Spleen (tissue), 11 donors: ENCODE data around the gene UXS1. TPM values are rescaled to one million over a fixed set of nuclear protein-coding genes. Genes with fewer than 3 reads are reported as not detected.
A peak's percentile ranks its signal among the peaks of the same experiment; 100 is the strongest.

Experiments
- DNase-seq: peaks from one replicate; pipeline ENCODE4 v3.0.0-alpha.2; 2020
- H3K27ac ChIP-seq, 8 donors: fragments of 200-600 bp; sonication (generic) in 7 of 8; 1 replicate in 4 of 8; 2 replicates in 4 of 8; pipeline versions ENCODE4 v1.5.0 to v1.8.0; 2016 to 2021; ENCODE audit warnings: inconsistent platforms in 4 of 8, mild to moderate bottlenecking in 4 of 8, moderate library complexity in 1 of 8
- H3K27me3 ChIP-seq, 7 donors: fragments of 200-600 bp; sonication (generic) in 6 of 7; replicated peaks in 1 of 7; 1 replicate in 4 of 7; 2 replicates in 3 of 7; pipeline versions ENCODE4 v1.5.0 to v1.8.0; 2016 to 2021; ENCODE audit warnings: inconsistent platforms in 3 of 7, mild to moderate bottlenecking in 1 of 7
- H3K36me3 ChIP-seq, 6 donors: fragments of 200-600 bp; sonication (generic) in 5 of 6; 1 replicate in 4 of 6; 2 replicates in 2 of 6; pipeline versions ENCODE4 v1.5.0 to v1.8.0; 2016 to 2021; ENCODE audit warnings: inconsistent platforms in 2 of 6
- H3K4me1 ChIP-seq, 6 donors: fragments of 200-600 bp; sonication (generic) in 5 of 6; 1 replicate in 3 of 6; 2 replicates in 3 of 6; pipeline versions ENCODE4 v1.5.0 to v1.8.0; 2016 to 2021; ENCODE audit warnings: inconsistent platforms in 3 of 6
- H3K4me3 ChIP-seq, 8 donors: fragments of 200-600 bp; sonication (generic) in 7 of 8; 1 replicate in 4 of 8; 2 replicates in 4 of 8; pipeline versions ENCODE4 v1.5.0 to v1.8.0; 2016 to 2021; ENCODE audit warnings: inconsistent platforms in 4 of 8, mild to moderate bottlenecking in 4 of 8, moderate library complexity in 2 of 8
- H3K9me3 ChIP-seq, 8 donors: fragments of 200-600 bp; sonication (generic) in 7 of 8; 1 replicate in 4 of 8; 2 replicates in 4 of 8; pipeline versions ENCODE4 v1.5.0 to v1.8.0; 2016 to 2021; ENCODE audit warnings: inconsistent platforms in 4 of 8
- CTCF ChIP-seq, 11 experiments: fragments of 200-600 bp in 7 of 11; fragments of 450-650 bp in 4 of 11; sonication (generic) in 4 of 11; IDR thresholded peaks in 8 of 11; conservative IDR thresholded peaks in 3 of 11; 1 replicate in 7 of 11; 2 replicates in 4 of 11; pipeline versions ENCODE4 v1.4.0 to v1.8.0; 2016 to 2021; ENCODE audit warnings: antibody characterized with exemption in 11 of 11, inconsistent platforms in 4 of 11, mild to moderate bottlenecking in 1 of 11
- POLR2A ChIP-seq, 3 donors: fragments of 450-650 bp; IDR thresholded peaks; one replicate each; pipeline ENCODE4 v1.5.1; 2017; ENCODE audit warnings: antibody characterized with exemption in 3 of 3, mild to moderate bottlenecking in 1 of 3
- POLR2AphosphoS5 ChIP-seq, 3 donors: sonication (generic); formaldehyde crosslinking; IDR thresholded peaks; one replicate each; pipeline ENCODE4 v1.5.1; 2017; ENCODE audit warnings: antibody characterized with exemption in 3 of 3
- WGBS, 5 donors: extraction: QIAGEN DNeasy Blood & Tissue Kit in 3 of 5; methylation state at CpG; one replicate each; pipeline versions ENCODE4 v1.1.5 to v1.1.7; 2013 to 2018; 5-methylcytosine and 5-hydroxymethylcytosine counted together
- intact Hi-C: fragments of 100-400 bp; cut with DNase I; formaldehyde crosslinking; loops from one replicate; pipeline ENCODE4 v1.15.0; 2023; ENCODE audit warnings: low total_unique reads
- polyA plus RNA-seq, 3 donors: library from polyadenylated mRNA; stranded (reverse); fragments of 200-250 nt; gene quantifications; one replicate each; pipeline ENCODE4 v1.2.1, GENCODE V29; 2013
- total RNA-seq, 7 donors: library from RNA; depleted of rRNA in 3 of 7; stranded (reverse); fragments of >200 nt in 3 of 7; fragmentation: NEBNext Ultra II Directional in 4 of 7; extraction: Animal tissue kit (Norgen Biotek cat#: 25700) in 4 of 7; gene quantifications; one replicate each; pipeline versions ENCODE4 v1.1.0 to v1.2.1, GENCODE V29; 2016 to 2021
- donor health status: healthy with polysubstance abuse.
- donor health status: DM: no; HTN: no; CAD: no; lungs with moderate emphysema.
- donor health status: DM: no; HTN: no; CAD: no.
- donor health status: Bipolar disorder and iron deficiency.
- donor health status: healthy.
- donor health status: DM: no; HTN: no; CAD: no.
- donor health status: DM: yes; HTN: yes; CAD: no.

UXS1 gene
- total and polyA plus RNA-seq, 10 donors, result 9.5 to 60.1 (median 40.3) TPM

DNA sequence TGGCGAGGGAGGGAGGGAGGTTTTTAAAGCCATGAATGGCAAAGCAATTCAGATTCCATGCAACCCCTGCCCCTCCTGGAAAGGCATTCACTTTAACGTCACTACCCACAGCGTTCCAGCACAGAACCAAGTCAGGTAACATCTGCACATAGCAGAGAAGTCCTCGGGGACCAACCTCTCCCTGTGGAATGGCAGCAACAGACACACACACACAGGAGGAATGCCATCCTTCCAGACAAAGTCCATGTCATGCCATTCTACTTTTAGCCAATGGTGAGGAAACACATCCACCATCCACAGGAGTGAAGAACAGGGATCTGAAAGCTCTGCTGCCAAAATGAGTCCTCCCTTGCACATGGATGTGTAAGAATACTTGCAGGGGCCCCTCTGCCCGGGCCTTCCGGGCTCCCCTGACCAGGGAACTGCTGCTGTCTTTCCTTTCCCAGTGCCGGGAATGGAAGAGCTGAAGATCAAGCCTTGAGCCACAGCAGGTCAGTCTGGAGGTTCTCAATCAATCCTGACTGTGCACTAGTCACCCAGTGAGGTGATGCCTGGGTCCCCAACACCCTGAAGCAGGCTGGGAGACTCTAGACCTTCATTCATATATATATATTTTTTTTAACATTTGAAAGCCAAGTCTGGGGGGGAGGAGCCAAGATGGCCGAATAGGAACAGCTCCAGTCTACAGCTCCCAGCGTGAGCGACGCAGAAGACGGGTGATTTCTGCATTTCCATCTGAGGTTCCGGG, 63.7 kb downstream of the UXS1 start:
- no peak for DNase-seq
- Histone ChIP-seq H3K27ac (peak overlapping the region in 1 of 8 donors; percentile 33), H3K36me3 (peaks cover under 1 to 40% (median 17%) of the 10 kb centered on the region in 6 donors), H3K27me3 (no peaks in the 10 kb centered on the region), H3K9me3 (no peaks in the 10 kb centered on the region), H3K4me3 (peak overlapping the region in 1 of 8 donors; percentile 32), H3K4me1 (peaks cover 0 to 4% (median 0%) of the 10 kb centered on the region in 6 donors)
- TF ChIP-seq POLR2AphosphoS5 (IDR thresholded peaks at IDR 0.05) (no peak), POLR2A (IDR thresholded peaks at IDR 0.05) (no peak), CTCF (IDR thresholded peaks at IDR 0.05 in 8 of 11, conservative IDR thresholded peaks at IDR 0.05 in 3 of 11) (no peak)
- 85 to 95% (median 89%) methylated on average over 12 to 13 of the region's 13 CpGs for WGBS, 5 donors
- intact Hi-C loops, result no loop called here

- no peak overlapping the region for H3K4me3 ChIP-seq
- 87 to 90% (median 89%) methylated on average over 2 of the region's 2 CpGs for WGBS, 5 donors
- intact Hi-C loops, result no loop called here
- no peaks in the 10 kb centered on the region for H3K9me3 ChIP-seq
- no peak overlapping the region for H3K27ac ChIP-seq
- TF ChIP-seq POLR2A (IDR thresholded peaks at IDR 0.05) (no peak), POLR2AphosphoS5 (IDR thresholded peaks at IDR 0.05) (no peak), CTCF (IDR thresholded peaks at IDR 0.05 in 8 of 11, conservative IDR thresholded peaks at IDR 0.05 in 3 of 11) (no peak)
- DNase-seq, result no peak
- H3K27me3 ChIP-seq, result no peaks in the 10 kb centered on the region
- H3K36me3 ChIP-seq, result peaks cover 2 to 49% (median 21%) of the 10 kb centered on the region in 6 donors
- H3K4me1 ChIP-seq, result peaks cover 0 to 4% (median 0%) of the 10 kb centered on the region in 6 donors
Observed at GRCh38 chr2:106129592-106129991, 64.5 kb downstream of the UXS1 start.

- no peaks in the 10 kb centered on the region for H3K9me3 ChIP-seq
- TF ChIP-seq POLR2AphosphoS5 (IDR thresholded peaks at IDR 0.05), result no peak
- TF ChIP-seq POLR2A (IDR thresholded peaks at IDR 0.05), result no peak
- TF ChIP-seq CTCF (IDR thresholded peaks at IDR 0.05 in 8 of 11, conservative IDR thresholded peaks at IDR 0.05 in 3 of 11), result no peak
- H3K27ac ChIP-seq, result no peak overlapping the region
- intact Hi-C loops, result no loop called here
- no peaks in the 10 kb centered on the region for H3K27me3 ChIP-seq
- no peak overlapping the region for H3K4me3 ChIP-seq
- DNase-seq, result no peak
- H3K36me3 ChIP-seq, result peaks cover 2 to 53% (median 26%) of the 10 kb centered on the region in 6 donors
- peaks cover 0 to 4% (median 0%) of the 10 kb centered on the region in 6 donors for H3K4me1 ChIP-seq
- 86 to 100% (median 96%) methylated on average over 2 of the region's 2 CpGs for WGBS, 5 donors
Observed at GRCh38 chr2:106129150-106129549, 65.0 kb downstream of the UXS1 start.

- 93 to 97% (median 94%) methylated on average over 10 of the region's 10 CpGs for WGBS, 5 donors
- H3K9me3 ChIP-seq, result no peaks in the 10 kb centered on the region
- TF ChIP-seq POLR2A (IDR thresholded peaks at IDR 0.05) (no peak), CTCF (IDR thresholded peaks at IDR 0.05 in 8 of 11, conservative IDR thresholded peaks at IDR 0.05 in 3 of 11) (no peak), POLR2AphosphoS5 (IDR thresholded peaks at IDR 0.05) (no peak)
Observed at GRCh38 chr2:106127776-106128268, 66.3 kb downstream of the UXS1 start.

More at GRCh38 chr2:106127776-106128268, 66.3 kb downstream of the UXS1 start:
- no peak overlapping the region for H3K4me3 ChIP-seq
- no peak overlapping the region for H3K27ac ChIP-seq
- intact Hi-C loops, result no loop called here
- H3K4me1 ChIP-seq, result peaks cover 0 to 4% (median 0%) of the 10 kb centered on the region in 6 donors
- H3K27me3 ChIP-seq, result no peaks in the 10 kb centered on the region
- peaks cover 2 to 66% (median 29%) of the 10 kb centered on the region in 6 donors for H3K36me3 ChIP-seq
- no peak for DNase-seq
